HuH-7.5 (cell line): ENCODE measurements around the gene PRAC1.
"Not testable (repeated sequence)": the region's sequence is repeated elsewhere in the genome, so short reads cannot be mapped to it uniquely, and the experiment has no call there.

Source experiments
- DNase-seq: peaks from one replicate; pipeline ENCODE4 v3.0.0; 2011; ENCODE audit warnings: low spot score

The PRAC1 gene

DNA sequence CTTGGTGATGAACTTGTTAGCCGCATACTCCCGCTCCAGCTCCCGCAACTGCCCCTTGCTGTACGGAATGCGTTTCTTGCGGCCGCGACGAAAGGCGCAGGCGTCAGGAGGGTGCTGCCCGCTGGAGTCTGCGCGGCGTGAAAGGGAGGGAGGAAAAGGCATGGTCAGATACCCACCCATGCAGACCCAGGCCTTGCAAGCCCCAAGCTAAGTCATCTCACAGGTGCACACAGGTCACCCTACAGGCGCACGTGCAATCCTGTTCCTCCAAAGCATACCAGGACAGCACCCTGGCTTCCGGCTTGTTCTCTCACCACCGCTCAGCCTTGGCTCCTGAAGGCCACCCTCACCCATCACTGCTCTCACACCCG, 4.6 kb upstream of the PRAC1 start:
- DNase-seq, result no peak

- DNase-seq, result no peak
These were observed 4.0 kb upstream of the PRAC1 start for GRCh38 chr17:48726114-48726915.

DNA sequence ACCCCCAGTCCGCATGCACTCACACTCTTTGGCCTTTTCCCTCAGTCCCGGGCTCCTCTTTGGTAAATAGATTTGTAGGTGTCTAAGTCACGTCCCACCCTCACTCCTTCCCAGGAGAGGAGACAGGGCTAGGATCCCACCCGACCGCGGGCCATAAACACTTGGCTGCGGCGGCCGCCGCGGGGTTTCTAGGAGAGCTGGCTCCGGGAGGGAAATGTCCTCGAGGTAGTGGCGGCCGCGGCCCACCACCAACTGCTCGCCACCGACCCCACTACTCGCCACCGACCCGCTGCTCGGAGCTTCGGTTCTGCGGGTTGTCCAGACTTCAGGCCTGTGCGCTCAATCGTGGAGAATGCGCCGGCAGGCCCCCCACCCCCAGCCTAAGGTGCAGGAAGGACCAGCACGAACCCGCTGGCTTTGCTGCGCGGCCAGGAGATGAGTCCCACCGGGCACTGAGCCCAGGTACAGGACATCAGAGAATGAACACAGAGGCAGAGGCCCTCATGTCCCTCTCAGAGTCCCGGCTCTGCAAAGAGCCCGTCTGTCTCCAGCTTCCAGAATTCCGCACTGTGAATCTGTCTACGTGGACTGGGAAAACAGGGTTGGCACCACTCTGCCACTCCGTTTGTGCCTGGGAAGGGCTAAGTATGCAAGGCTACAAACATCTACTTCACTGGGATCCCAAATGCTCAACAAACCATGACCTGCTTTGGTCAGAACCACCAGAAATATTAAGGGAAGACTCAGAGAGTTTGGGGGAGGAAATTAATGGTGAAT, 3.2 kb upstream of the PRAC1 start:
- DNase-seq, result no peak

GRCh38 chr17:48725004-48725287, 2.6 kb upstream of the PRAC1 start:
- no peak for DNase-seq

DNA sequence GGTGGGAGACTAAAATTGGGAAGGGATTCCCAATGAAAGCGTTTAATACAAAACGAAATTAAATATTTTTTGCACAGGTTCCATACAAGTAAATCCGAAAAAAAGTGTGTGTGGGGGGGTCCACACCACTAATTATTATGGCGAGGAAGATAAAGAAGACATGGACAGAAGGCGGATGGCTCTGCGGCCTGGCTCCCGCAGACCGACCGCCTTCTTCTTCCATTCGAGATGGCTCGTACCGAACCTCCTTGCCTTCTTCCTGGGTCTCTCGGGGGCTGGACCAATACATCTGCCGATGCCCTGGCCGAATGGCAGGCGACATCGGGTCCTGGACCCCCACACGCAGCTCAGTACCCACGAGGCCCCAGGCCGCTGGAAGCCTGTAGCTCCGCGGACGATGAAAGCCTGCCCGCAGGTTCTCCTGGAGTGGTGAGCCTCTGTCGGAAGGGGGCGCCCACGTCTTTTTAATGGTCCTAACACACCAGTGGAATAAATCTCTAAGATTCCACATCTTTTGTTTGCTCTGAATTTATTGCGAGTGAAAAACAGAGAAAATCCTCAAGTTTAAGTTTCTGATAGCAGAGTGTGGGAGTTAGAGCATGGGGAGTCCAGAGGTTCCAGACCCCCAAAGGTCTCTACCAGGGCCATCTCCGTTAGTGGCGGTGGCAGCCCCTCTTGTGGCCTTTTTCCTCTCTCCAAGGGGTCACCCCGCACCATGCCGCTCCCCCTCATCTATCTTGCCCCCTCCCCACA, 2.1 kb upstream of the PRAC1 start:
- DNase-seq, result peak; percentile 76

- DNase-seq, result no peak
These were observed 1.3 kb upstream of the PRAC1 start for GRCh38 chr17:48723423-48724250.

GRCh38 chr17:48722915-48723422, 651 bp upstream of the PRAC1 start, which contains the start of gene PRAC2:
Gene PRAC2 (plus strand): TSS chr17:48723185. CDS start chr17:48724411, 1,226 bp downstream.
- no peak for DNase-seq

- no peak for DNase-seq
These were observed 1.3 kb downstream of the PRAC1 start for GRCh38 chr17:48721009-48721402.

DNA sequence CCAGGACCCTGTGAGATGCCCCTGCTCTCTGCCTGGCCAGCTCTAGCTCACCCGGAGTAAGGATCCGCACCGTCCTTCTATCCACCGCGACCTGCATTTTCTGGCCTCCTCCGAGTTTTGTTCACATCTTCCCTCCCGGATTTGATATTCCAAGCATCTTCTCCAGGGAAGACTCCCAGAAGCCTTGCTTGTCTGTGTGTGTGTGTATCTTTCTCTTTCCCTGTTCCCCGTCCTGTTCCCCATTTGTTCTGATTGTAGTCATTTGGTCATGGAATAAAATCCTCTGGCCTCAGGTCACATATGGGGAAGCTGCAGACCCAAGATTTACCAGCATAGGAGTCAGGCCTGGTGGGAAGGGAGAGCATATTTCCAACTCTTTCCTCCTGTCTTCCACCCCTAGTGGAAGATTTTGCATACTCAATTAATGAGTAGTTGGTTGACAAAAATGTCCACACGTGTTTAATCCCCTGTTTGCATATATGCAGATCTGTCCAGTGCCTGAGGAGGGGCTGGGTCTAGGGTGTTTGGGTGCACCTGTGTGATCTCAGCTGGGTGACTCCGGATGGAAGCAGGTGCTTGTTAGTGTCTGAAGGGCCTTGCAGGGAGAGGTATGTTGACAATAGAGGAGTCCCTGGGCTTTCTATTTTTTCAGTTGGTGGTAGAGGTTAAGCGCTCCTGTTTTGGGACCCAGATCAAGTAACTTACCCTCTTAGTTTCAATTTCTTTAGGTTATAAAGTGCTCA, 1.9 kb downstream of the PRAC1 start:
- DNase-seq, result no peak

DNA sequence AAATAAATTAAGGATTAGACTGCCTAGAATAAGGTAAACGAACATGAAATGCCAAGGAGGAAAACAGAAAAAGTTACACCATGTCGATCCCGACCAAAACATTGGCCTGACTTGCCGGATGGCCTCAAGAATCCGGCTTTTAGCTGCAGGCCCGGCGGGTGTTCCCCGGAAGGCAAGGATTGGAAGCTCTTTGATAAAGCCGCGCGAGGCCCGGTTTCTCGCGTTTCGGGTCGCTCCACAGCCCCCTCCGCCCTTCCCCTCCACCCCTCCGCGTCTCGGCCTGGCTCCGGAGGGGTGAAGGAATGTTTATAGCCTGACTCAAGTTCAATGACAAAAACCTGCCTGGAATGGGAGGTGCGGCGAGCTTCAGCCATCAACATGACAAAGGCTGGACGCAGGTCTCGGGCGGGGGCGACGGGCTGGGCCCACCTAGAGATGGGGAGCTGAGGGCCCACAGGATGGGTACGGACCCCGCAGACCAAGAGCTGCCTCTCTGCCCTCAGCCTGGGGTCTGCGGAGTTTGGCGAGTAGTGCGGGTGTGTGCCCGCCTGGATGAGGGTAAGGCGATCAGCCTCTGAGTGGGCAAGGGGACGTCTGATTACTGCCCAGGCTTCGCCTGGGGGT, 2.6 kb downstream of the PRAC1 start:
- no peak for DNase-seq

GRCh38 chr17:48718761-48719641, 3.3 kb downstream of the PRAC1 start:
- no peak for DNase-seq

DNA sequence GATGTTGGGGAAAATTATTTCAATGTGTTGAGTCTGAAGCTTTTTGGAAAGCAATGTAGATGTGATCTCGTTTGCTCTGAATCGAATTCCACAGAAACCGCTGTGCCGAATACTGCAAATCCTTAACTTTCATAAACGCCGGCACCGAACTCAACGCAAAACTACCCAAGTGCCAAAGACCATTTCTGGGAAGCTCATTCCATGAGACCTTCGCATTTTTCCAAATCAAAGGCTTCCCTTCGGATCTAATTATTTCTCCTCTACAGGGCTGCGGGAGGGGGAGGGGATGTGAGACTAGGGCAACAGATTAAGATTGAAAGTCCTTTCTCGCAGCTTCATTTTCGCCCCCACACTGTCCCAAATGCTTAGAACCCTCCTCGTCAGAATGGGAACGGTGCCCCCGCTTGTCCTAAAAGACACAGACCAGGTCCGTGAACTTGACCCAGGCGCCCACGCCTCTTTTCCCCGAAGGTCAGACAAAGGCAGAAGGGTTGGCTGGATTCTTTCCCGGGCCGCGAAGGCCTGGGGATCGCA, 4.0 kb downstream of the PRAC1 start:
- no peak for DNase-seq

- no peak for DNase-seq
These were observed 4.7 kb downstream of the PRAC1 start for GRCh38 chr17:48717367-48718226.

DNA sequence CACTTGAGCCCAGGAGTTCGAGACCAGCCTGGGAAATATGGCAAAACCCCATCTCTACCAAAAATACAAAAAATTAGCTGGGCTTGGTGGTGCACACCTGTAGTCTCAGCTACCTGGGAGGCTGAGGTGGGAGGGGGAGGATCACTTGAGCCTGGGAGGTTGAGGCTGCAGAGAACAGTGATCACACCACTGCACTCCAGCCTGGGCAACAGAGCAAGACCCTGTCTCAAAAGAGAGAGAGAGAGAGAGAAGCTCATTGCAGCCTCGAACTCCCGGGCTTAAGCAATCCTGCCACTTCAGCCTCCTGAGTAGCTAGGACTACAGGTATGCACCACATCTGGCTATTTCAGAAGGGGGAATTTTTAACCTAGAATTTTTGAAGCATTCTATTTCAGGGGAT, 5.8 kb downstream of the PRAC1 start:
- not testable (repeated sequence) for DNase-seq

GRCh38 chr17:48715496-48716399, 6.6 kb downstream of the PRAC1 start:
- DNase-seq, result no peak

DNA sequence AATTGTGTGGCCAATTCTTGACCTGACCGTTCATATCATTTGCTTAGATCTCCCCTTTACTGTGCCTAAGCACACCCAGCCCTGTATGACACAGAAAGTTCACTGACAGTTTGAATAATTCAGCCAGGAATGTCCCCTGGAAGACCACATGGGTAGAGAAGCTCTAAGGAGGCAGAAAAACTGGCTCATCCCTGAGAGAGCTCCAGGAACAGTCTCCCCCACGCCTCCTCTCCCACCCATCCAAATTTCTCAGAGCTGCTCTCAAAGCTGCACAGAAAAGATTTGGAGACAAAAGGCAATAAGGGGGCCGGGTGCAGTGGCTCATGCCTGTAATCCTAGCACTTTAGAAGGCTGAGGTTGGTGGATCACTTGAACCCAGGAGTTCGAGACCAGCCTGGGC, 11.2 kb downstream of the PRAC1 start:
- no peak for DNase-seq
